Endometrial microvascular endothelial cells (primary cell): Measurements from ENCODE around the gene SMIM29. TPM values are rescaled to one million over a fixed set of nuclear protein-coding genes. Genes with fewer than 3 reads are reported as not detected.

Source experiments
- in situ Hi-C: cut with HindIII; loops from 2 replicates; pipeline ENCODE4 v1.10.0; 2017; ENCODE audit warnings: low sequenced_read_pairs, low pct_unique_long_range_greater_than_20kb; ENCODE audit errors: inconsistent ontology term
- total RNA-seq: library from RNA; depleted of rRNA; stranded (reverse); fragments of >200 nt; gene quantifications from one replicate; pipeline ENCODE4 v1.2.3, GENCODE V29; 2015; ENCODE audit errors: inconsistent ontology term

SMIM29 gene
- total RNA-seq, 1 donor from 2014 or later: 32.1 TPM

DNA sequence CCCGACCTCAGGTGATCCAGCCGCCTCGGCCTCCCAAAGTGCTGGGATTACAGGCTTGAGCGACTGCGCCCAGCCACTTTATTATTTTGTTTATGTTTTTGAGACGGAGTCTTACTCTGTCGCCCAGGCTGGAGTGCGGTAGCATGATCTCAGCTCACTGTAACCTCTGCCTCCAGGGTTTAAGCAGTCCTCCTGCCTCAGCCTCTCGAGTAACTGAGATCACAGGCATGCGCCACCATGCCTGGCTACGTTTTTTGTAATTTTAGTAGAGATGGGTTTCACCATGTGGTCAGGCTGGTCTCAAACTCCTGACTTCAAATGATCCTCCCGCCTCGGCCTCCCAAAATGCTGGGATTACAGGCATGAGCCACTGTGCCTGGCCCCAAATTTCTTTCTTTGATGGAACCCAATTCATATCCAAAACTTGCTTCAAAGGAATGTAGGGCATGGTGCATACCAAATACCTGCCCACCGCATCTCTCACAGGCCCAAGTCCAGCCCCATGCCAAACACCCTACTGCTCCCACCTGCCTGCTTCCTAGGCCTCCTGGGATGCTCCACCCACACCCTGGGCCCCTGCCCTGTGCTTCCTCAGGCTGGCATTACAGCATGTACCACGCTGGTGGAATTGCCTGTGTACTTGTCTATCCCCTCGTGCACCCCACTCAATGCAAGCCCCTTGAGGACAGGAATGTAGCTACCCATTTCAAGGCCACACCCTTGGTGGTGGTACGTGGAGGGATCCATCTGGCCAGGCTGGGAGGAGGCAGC, 17.1 kb downstream of the SMIM29 start:
- in situ Hi-C loops: no loop called here

DNA sequence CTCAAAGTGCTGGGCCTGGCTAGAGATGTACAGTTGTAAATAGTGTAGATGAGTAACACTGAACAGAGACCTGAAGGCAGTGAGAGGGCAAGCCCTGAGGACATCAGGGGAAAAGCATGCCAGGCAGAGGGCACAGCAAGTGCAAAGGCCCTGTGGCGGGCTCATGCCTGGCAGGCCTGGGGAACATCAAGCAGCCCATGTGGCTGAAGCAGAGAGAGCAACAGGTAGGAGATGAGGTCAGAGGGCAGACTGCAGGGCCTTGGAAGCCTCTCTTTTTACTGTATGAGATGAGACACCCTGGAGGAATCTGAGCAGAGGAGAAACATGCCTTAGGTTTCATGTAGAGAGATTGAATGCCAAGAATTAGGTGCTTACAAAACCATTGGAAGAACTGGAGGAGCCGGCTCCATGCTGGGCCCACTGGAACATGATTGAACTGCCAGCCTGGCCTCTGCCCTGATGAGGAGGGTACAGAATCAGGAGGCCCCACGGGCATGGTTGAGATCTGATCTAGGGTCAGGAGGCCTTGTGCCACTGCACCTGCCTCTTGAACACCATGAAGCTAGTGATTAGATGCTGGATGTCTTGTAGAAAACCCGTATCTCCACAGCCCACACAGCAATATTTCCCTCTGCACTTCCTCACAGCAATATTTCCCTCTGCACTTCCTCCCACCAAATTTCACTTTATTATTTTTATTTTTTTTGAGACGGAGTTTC, 18.0 kb downstream of the SMIM29 start:
- in situ Hi-C loops: no loop called here

DNA sequence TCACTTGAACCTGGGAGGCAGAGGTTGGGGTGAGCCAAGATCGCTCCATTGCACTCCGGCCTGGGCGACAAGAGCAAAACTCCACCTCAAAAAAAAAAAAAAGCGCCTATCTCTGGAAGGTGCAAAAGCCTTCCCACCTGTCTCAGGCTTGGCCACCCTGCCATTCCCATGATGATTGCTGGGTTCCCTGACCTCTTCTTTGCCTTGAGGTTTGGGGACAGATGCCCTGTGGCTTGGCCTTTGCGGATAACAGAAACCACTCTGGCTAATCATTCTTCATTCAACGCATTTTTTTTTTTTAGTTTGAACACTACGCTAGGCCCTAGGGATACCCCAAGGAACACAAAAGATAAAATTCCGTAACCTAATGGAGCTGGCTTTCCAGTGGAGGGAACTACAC, 18.9 kb downstream of the SMIM29 start:
- in situ Hi-C loops: no loop called here

DNA sequence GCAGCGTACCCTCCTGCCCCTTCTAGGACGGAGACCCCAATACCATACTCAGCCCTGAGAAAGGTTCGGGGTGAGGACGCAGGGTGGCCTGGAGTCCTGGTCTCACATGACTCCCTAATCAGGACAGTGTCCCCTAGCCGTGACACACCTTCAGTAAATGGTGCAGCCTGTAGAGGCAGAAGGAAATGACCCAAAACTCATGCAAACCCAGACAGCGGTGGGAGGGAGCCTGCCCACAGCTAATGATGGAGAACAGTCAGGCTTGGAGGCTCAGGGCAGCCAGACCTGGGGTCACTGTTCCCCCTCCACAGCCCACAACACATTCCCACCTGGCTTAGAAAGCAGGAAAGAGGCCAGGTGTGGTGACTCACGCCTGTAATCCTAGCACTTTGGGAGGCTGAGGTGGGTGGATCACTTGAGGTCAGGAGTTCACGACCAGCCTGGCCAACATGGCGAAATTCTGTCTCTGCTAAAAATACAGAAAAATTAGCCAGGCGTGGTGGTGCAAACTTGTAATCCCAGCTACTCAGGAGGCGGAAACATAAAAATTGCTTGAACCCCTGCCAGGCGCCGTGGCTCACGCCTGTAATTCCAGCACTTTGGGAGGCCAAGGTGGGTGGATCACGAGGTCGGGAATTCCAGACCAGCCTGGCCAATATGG, 20.9 kb downstream of the SMIM29 start:
- in situ Hi-C loops: no loop called here

DNA sequence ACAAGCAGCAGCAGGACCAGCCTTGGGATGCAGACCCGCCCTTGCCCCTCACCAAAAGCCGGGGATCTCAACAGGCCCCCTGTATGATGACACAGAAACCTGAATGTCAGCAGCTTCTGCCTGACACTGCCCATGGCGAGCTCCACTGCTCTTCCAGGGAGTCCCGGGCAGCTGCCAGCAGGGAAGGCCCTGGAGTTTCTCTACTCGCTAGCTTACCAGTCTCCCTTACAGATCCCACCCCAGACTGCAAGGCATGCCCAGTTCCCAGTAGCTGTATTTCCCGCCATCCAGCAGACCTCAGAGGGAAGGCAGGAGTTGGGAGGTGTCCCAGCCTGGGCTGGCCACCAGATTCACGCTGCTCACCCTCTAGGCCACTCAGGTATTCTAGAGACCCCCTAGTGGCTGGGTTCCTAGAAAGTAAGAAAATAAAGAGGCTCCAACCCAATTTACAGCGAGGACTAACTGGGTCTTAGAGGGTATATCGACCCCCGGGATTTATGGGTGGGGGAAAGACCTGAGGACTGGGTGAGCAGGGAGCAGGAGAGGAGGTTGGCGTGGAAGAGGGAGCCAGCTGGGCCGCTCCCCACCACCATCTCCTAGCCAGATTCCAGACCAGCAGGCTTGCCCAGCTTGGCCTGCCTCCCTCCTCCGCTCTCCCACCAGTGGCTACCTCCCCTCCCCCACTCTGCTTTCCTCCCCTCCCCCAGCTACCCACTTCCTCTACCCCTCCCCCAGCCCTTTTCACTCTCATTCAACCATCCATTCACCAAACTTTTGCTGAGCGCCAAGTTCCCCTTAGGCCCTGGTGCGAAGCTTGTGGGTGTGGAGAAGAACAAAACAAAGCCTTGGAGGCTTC, 21.8 kb downstream of the SMIM29 start:
- in situ Hi-C loops: no loop called here

DNA sequence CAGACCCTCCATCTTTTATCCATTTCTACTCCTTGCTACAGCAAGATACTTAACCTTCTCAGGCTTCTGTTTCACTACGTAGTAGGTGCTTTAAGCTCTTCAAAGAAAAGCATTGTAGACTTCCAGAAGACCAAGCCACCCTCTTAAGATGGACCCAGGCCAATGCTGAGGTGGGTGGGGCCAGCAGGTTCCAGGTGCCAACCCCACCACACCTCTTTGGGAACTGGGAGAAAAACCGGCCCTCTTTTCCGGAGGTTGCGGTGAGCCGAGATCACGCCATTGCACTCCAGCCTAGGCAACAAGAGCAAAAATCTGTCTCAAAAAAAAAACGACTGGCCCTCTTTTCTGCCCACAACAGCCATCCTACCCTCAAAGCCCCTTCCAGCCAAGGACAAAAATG, 22.7 kb downstream of the SMIM29 start:
- in situ Hi-C loops: no loop called here

DNA sequence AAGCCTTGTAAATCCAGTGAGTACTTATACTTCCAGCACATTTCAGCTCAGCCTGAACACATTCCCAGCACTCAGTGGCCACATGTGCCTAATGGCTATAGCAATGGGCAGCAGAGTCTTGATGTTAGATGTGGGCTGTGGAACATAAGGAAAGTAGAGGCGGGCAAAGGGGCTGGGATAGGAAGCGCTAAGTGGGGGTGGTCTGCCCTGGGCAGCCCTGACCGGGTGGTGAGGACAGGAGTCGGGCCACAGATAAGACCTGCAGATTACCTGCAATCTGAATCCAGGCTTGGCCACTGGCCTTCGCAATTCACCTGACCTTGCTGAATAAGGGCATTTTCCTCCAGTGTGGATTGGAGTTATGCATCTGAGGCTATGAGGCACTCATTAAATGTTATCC, 23.3 kb downstream of the SMIM29 start:
- in situ Hi-C loops: no loop called here

DNA sequence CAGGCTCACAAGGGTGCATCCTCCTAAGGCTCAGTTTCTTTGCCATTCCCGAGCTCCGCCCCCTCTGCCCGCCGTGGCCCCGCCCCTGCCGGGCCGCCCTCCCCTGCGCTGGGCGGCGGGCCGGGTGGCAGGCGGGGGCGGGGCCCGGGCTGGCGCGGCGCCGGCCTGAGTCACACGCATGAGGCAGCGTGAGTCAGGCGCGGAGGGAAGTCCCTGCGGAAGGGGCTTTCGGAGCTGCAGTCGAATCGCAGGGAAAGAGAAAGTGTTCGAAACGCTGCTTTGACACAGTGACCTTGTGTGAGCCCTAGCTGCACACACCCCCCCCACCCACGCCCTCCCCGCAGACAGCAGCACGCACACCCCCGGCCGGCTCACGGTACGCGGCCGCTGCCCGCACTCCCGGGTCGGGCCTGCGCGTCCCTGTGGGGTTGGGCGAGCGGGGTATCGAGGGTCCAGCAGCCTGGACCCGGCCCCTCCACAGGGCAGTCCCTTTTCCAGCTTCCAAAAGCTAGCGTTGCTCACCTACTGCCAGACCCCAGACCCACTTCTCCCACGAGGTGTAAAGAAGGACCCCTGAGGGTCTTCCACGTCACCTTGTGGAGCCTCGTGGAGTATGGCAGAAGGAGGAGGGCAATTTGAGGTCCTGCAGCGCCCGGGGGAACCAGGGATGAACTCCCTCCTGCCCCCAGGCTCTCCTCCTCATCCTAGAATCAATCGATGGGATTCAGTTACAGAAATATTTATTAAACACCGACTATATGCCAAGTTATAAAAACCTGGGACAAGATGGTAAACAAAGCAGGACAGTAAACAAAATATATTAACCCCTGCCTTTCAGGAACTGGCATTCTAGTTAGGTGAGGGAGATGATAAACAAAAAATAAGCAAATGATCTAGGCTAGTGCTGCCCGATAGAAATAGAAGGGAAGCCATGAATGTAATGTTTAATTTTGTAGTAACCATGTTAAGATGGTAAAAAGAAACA, 24.6 kb downstream of the SMIM29 start:
- in situ Hi-C loops: no loop called here

DNA sequence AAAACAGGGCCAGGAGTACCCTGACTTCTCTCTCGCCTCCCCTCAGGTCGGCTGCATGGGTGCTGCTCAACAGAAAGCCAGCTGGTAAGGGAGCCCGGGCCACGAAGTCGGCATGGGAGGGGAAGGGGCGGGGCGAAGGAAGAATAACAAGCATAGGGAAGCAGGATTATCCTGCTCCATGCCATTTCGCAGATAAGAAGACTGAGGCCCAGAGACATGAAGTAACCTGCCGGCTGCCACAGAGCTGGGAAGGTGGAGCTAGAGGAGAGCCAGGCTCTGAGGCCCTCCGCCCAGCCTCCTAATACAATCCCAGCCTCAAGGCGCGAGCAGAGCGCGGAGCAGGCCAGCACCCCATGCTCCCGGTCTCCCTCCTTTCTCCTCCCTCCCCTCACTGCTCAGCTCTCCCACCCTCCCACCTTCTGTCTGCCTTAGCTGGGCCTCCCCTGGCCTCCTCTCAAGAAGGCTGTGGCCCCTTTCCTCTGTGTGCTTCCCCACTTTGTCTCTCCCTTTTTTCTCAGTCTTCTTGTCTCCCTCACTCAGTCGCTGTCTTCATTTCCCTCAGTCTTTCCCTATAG, 25.3 kb downstream of the SMIM29 start:
- in situ Hi-C loops: no loop called here

DNA sequence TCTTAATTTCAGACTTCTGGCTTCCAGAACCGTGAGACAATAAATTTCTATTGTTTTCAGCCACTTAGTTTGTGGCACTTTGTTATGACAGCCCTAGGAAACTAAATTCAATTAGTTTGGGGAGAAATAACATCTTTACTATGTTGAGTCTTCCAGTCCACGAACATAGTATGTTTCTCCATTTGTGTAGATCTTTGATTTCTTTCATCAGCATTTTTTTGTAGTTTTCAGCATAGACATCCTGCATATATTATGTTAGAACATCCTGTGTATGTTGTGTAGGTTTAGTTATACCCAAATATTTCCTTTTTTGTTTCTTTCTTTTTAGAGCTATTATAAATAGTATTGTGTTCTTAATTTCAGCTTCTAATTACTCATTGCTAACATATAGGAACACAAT, 30.1 kb downstream of the SMIM29 start:
- in situ Hi-C loops: no loop called here

DNA sequence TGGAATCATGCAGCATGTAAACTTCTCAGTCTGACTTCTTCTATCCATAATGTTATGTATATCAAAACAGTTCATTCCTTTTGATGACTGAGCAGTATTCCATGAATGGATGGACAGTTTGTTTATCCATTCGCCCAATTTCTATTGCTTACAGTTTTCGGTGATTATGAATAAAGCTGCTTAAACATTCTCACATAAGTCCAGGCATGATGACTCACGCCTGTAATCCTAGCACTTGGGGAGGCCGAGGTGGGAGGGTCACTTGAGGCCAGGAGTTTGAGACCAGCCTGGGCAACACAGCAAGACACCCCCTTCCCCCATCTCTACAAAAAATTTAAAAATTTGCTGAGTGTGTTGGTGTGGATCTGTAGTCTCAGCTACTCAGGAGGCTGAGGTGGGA, 35.0 kb downstream of the SMIM29 start:
- in situ Hi-C loops: no loop called here

DNA sequence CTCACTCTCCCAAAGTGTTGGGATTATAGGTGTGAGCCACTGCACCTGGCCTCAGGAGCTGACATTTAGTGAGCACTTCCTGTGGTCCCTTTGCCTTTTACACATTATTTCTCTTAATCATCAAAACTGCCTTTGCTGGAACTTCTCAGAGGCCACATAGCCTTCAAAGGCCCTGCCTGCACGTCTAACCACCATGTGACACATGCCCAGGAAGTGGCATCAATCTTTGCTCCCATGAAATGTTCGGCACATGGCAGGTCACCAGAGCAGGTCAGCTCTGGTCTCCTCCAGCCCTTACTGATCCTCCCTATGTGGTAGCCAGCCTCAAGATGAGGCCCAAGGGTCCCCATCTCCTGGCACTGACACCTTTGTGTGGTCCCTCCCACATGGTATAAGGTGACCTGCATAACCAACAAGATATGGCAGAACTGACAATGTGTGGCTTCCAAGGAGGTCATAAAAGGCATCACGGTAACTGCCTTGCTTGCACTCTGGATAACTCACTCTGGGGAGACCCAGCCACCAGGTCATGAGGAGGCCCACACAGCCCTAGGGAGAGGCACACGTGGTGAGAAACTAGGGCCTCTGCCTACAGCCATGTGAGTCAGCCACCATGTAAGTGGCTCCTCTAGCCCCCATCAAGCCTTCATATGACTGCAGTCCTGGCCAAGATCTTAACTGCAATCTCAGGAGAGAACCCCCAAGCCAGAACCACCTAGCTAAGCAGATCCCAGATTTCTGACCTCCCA, 40.9 kb downstream of the SMIM29 start:
- in situ Hi-C loops: no loop called here

DNA sequence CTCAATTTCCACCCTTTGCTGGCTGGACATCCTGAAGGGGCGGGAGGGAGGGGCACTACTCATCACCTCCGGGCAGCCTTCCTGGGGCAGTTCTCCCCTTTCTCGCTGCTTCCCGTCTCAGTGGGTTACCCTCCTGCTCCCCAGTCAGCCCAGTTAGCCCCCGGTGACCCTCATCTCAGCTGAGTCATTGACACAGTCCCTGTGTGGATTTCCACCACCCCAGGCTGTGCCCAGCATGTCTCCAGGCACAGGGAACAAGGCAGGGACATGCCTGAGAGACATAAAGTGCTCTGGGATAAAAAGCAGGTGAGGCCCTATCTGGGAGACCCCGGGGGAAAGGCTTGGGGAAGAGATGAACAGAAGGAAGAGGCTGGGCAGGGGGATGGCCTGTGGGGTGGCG, 42.1 kb downstream of the SMIM29 start:
- in situ Hi-C loops: no loop called here

DNA sequence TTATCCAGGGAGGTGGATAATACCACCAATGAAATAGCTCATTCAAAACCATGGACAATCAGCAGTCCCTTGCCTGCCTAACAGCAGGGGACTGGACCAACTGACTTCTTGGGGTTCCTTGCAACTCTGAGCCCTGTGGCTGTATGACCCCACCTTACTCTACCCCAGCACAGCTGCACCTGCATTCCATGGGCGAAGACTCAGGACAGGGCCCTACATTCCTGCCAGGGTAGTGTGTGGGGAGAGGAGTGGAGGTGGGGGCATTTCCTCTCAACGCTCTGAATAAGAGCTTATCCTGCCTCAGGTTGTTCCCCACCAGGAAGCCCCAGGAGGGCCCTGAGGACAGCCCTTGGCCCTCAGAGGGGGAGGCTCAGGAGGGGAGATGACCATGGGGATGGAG, 42.9 kb downstream of the SMIM29 start:
- in situ Hi-C loops: no loop called here

DNA sequence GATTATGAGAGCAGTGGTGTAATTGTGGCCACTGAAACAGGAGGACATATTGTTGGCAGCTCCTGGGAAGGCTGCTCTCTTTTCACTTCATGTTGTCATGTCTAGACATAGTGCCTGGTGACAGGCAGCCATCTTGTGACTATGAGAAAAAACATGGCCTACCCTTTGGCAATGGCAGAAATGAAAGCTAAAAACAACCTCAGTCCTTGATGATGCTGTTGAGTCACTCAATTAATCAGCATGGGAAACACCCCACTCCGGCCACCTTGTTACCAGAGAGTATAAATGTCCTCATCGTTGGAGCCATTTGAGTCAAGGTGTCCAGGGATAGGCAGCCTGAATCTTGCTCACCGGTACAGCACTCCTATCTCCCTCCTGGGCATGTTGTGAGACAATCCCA, 43.3 kb downstream of the SMIM29 start:
- in situ Hi-C loops: no loop called here

DNA sequence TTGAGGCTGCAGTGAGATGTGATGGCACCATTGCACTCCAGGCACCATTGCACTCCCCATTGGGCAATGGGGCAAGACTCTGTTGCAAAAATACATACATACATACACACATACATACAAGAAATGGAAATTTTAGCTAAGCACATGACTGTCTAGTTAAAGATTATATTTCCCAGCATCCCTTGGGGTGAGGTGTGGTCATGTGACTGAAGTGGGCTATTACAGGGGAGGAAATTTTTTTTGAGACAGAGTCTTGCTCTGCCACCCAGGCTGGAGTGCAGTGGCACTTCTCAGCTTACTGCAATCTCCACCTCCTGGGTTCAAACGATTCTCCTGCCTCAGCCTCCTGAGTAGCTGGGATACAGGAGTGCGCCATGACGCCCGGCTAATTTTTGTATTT, 44.1 kb downstream of the SMIM29 start:
- in situ Hi-C loops: no loop called here
